IMR-90 (cell line): Measurements from ENCODE around the gene EFEMP2. TPM values are rescaled to one million over a fixed set of nuclear protein-coding genes. Genes with fewer than 3 reads are reported as not detected.

ENCODE experiments used
- ATAC-seq: fragments of 200-7000 bp; cut with Tn5 transposase; 2 replicates; pipeline ENCODE4 v1.9.1; 2020; ENCODE audit warnings: low read depth, mild to moderate bottlenecking, moderate library complexity
- BruUV-seq: library from RNA; stranded (reverse); fragments of 400-500 nt; replicated peaks from 2 replicates; lab custom pipeline; 2021; lab: Mats Ljungman, UMichigan
- CTCF ChIA-PET: fragments of 300-600 bp; formaldehyde crosslinking; extraction: SDS; loops from one replicate; lab custom pipeline; 2021; ENCODE audit warnings: antibody characterized with exemption; lab: Yijun Ruan, JAX
- POLR2A ChIA-PET: fragments of 300-600 bp; sonication (Branson Sonifier 250); formaldehyde crosslinking; loops from one replicate; lab custom pipeline; 2022; ENCODE audit warnings: antibody characterized with exemption; ENCODE audit not compliant: unreplicated experiment; lab: Charles Lee
- DNase-seq: peaks from one replicate; pipeline ENCODE4 v3.0.0; 2013
- H2AFZ ChIP-seq: replicated peaks from 2 replicates; pipeline ENCODE3; 2013; ENCODE audit warnings: low read length, mild to moderate bottlenecking; ENCODE audit not compliant: poor library complexity
- H2AK5ac ChIP-seq: 2 replicates; pipeline ENCODE4 v1.6.1; 2013; ENCODE audit warnings: low read depth, low read length, inconsistent platforms
- H2AK9ac ChIP-seq: replicated peaks from 2 replicates; pipeline ENCODE3; 2013; ENCODE audit warnings: mild to moderate bottlenecking, low read depth, low read length, moderate library complexity; ENCODE audit not compliant: poor library complexity
- H2BK120ac ChIP-seq: 2 replicates; pipeline ENCODE4 v1.6.1; 2013; ENCODE audit warnings: low read depth, low read length, inconsistent platforms
- H2BK15ac ChIP-seq: 3 replicates; pipeline ENCODE4 v1.6.1; 2013; ENCODE audit warnings: low read depth, low read length, inconsistent platforms
- H2BK20ac ChIP-seq: 2 replicates; pipeline ENCODE4 v1.6.1; 2013; ENCODE audit warnings: low read depth, mild to moderate bottlenecking, inconsistent platforms, low read length, moderate library complexity
- H2BK5ac ChIP-seq: 2 replicates; pipeline ENCODE4 v1.6.1; 2013; ENCODE audit warnings: mild to moderate bottlenecking, low read depth, low read length, inconsistent platforms; ENCODE audit not compliant: poor library complexity, severe bottlenecking
- H3K14ac ChIP-seq: replicated peaks from 2 replicates; pipeline ENCODE4 v1.6.1; 2013; ENCODE audit warnings: low read depth, low read length, inconsistent platforms
- H3K18ac ChIP-seq: 2 replicates; pipeline ENCODE4 v1.6.1; 2013; ENCODE audit warnings: low read depth, low read length, control low read depth
- H3K23ac ChIP-seq: 2 replicates; pipeline ENCODE4 v1.6.1; 2013; ENCODE audit warnings: low read depth, low read length, inconsistent platforms
- H3K27ac ChIP-seq: 2 replicates; pipeline ENCODE4 v1.5.1; 2013; ENCODE audit warnings: mild to moderate bottlenecking, control low read depth, low read length; ENCODE audit not compliant: insufficient read depth
- H3K27me3 ChIP-seq: 2 replicates; pipeline ENCODE4 v1.6.1; 2013; ENCODE audit warnings: low read length; ENCODE audit not compliant: control insufficient read depth, insufficient read depth
- H3K36me3 ChIP-seq: 2 replicates; pipeline ENCODE4 v1.6.1; 2013; ENCODE audit warnings: low read length, mixed read lengths; ENCODE audit not compliant: control insufficient read depth, insufficient read depth
- H3K4ac ChIP-seq: 2 replicates; pipeline ENCODE4 v1.6.1; 2013; ENCODE audit warnings: low read depth, low read length, inconsistent platforms
- H3K4me1 ChIP-seq: 2 replicates; pipeline ENCODE4 v1.6.1; 2013; ENCODE audit warnings: low read length, mixed read lengths; ENCODE audit not compliant: control insufficient read depth, insufficient read depth
- H3K4me2 ChIP-seq: 2 replicates; pipeline ENCODE4 v1.6.1; 2013; ENCODE audit warnings: low read depth, mild to moderate bottlenecking, control low read depth, low read length, moderate library complexity
- H3K4me3 ChIP-seq: 2 replicates; pipeline ENCODE4 v1.5.1; 2013; ENCODE audit warnings: low read depth, mild to moderate bottlenecking, control low read depth, low read length, moderate library complexity; ENCODE audit not compliant: insufficient read depth
- H3K56ac ChIP-seq: 2 replicates; pipeline ENCODE4 v1.6.1; 2013; ENCODE audit warnings: low read length, inconsistent platforms; ENCODE audit not compliant: insufficient read depth; ENCODE audit errors: extremely low read depth
- H3K79me1 ChIP-seq, 2 experiments: 2 replicates each; pipeline ENCODE4 v1.6.1; 2013; ENCODE audit warnings: low read length in 2 of 2, inconsistent platforms in 1 of 2, low read depth in 1 of 2
- H3K9ac ChIP-seq: 2 replicates; pipeline ENCODE4 v1.6.1; 2013; ENCODE audit warnings: low read depth, low read length, control low read depth
- H3K9me1 ChIP-seq: 2 replicates; pipeline ENCODE4 v1.6.1; 2013; ENCODE audit warnings: low read length, inconsistent platforms; ENCODE audit not compliant: insufficient read depth
- H3K9me3 ChIP-seq: 2 replicates; pipeline ENCODE4 v1.6.1; 2013; ENCODE audit warnings: low read length; ENCODE audit not compliant: control insufficient read depth, insufficient read depth
- H4K20me1 ChIP-seq: 2 replicates; pipeline ENCODE4 v1.6.1; 2013; ENCODE audit warnings: low read length, inconsistent platforms; ENCODE audit not compliant: insufficient read depth
- H4K5ac ChIP-seq: 2 replicates; pipeline ENCODE4 v1.6.1; 2013; ENCODE audit warnings: mild to moderate bottlenecking, low read depth, low read length, control low read depth
- H4K8ac ChIP-seq, 2 experiments: 2 replicates each; pipeline ENCODE4 v1.6.1; 2013; ENCODE audit warnings: low read depth in 2 of 2, low read length in 2 of 2, control low read depth in 1 of 2, inconsistent platforms in 1 of 2
- H4K91ac ChIP-seq: 2 replicates; pipeline ENCODE4 v1.6.1; 2013; ENCODE audit warnings: low read depth, low read length, inconsistent platforms; ENCODE audit not compliant: insufficient read depth
- CHD1 ChIP-seq: IDR thresholded peaks from 2 replicates; pipeline ENCODE4 v1.6.1; 2012; ENCODE audit warnings: low read depth, low read length, improper control_type of control experiment
- CTCF ChIP-seq: conservative IDR thresholded peaks from 2 replicates; pipeline ENCODE4 v1.5.1; 2012; ENCODE audit warnings: mild to moderate bottlenecking, low read depth, low read length, improper control_type of control experiment
- ELK1 ChIP-seq: fragments of 150-350 bp; IDR thresholded peaks from 2 replicates; pipeline ENCODE4 v1.6.1; 2016; ENCODE audit warnings: low read depth, mild to moderate bottlenecking, low read length, moderate library complexity, borderline replicate concordance
- MAZ ChIP-seq: IDR thresholded peaks from 2 replicates; pipeline ENCODE4 v1.6.1; 2012; ENCODE audit warnings: low read depth, mild to moderate bottlenecking, low read length, improper control_type of control experiment, moderate library complexity, borderline replicate concordance
- MXI1 ChIP-seq: IDR thresholded peaks from 2 replicates; pipeline ENCODE4 v1.6.1; 2012; ENCODE audit warnings: low read depth, mild to moderate bottlenecking, low read length, moderate library complexity, borderline replicate concordance
- POLR2A ChIP-seq: IDR thresholded peaks from 2 replicates; pipeline ENCODE4 v1.6.1; 2012; ENCODE audit warnings: mild to moderate bottlenecking, low read depth, low read length
- RAD21 ChIP-seq: IDR thresholded peaks from 2 replicates; pipeline ENCODE4 v1.6.1; 2012; ENCODE audit warnings: low read length, improper control_type of control experiment
- RCOR1 ChIP-seq: IDR thresholded peaks from 2 replicates; pipeline ENCODE4 v1.6.1; 2012; ENCODE audit warnings: mild to moderate bottlenecking, low read length, improper control_type of control experiment; ENCODE audit not compliant: insufficient replicate concordance
- USF2 ChIP-seq: fragments of 150-350 bp; IDR thresholded peaks from 2 replicates; pipeline ENCODE4 v1.6.1; 2017; ENCODE audit warnings: mild to moderate bottlenecking, antibody characterized with exemption, low read length, low read depth
- WGBS, 2 experiments: methylation state at CpG; one replicate each; pipeline versions ENCODE4 v1.1.5 to v1.1.7; 2013; ENCODE audit warnings: missing lambda C conversion rate in 2 of 2; ENCODE audit not compliant: insufficient read length in 1 of 2; ENCODE audit errors: extremely low coverage in 2 of 2; 5-methylcytosine and 5-hydroxymethylcytosine counted together
- dilution Hi-C: fragments of 300-500 bp; cut with HindIII; formaldehyde crosslinking; loops from one replicate; pipeline ENCODE4 v1.14.3; 2018; ENCODE audit warnings: low sequenced_read_pairs; ENCODE audit not compliant: unreplicated experiment
- in situ Hi-C: fragments of 300-500 bp; cut with MboI; formaldehyde crosslinking; loops from 3 replicates; pipeline ENCODE4 v1.14.3; 2019; ENCODE audit warnings: low sequenced_read_pairs, inconsistent platforms, mixed read lengths
- intact Hi-C: fragments of 100-400 bp; cut with micrococcal nuclease; formaldehyde crosslinking; loops from 2 replicates; pipeline ENCODE4 v1.10.0; 2022
- polyA plus RNA-seq, 3 experiments: library from polyadenylated mRNA; depleted of rRNA; stranded (reverse); fragments of >200 nt; gene quantifications; 2 replicates each; pipeline ENCODE4 v1.2.3, GENCODE V29; 2012; ENCODE audit warnings: low replicate concordance in 1 of 3
- total RNA-seq: library from RNA; depleted of rRNA; stranded (reverse); fragments of >200 nt; gene quantifications from 2 replicates; pipeline ENCODE4 v1.2.3, GENCODE V29; 2012

Gene EFEMP2
- total and polyA plus RNA-seq, 2 of the 4 experiments (the other 2 are of a cell fraction): 62.7 to 431 TPM

- CTCF ChIA-PET: no interaction called here
- peak overlapping the region; percentile 77 for H3K9ac ChIP-seq
- H4K5ac ChIP-seq: peak overlapping the region; percentile 45
- 0% methylated on average over 28 of the region's 57 CpGs; no CpG with 5 or more reads in 1 of the 2 experiments for WGBS, 2 experiments
- ATAC-seq (peak; percentile 3), DNase-seq (peak; percentile 52)
- H3K36me3 ChIP-seq: peaks cover 51% of the 10 kb centered on the region
- no peaks in the 10 kb centered on the region for H3K27me3 ChIP-seq
- peak overlapping the region; percentile 93 for H3K14ac ChIP-seq
- peak overlapping the region; percentile 89 for H3K4me3 ChIP-seq
- peak; percentile 87; the same call in 1 of the 2 replicates for TF ChIP-seq MXI1
- TF ChIP-seq MAZ: 0 out of 2 replicates have a peak, but pooled peaks have one; percentile 55
- TF ChIP-seq POLR2A: no peak
- no peak for TF ChIP-seq RCOR1
- no peak for TF ChIP-seq CTCF
- TF ChIP-seq USF2: peak; percentile 91
- no peak for TF ChIP-seq ELK1
- 0 out of 2 replicates have a peak, but pooled peaks have one; percentile 5 for TF ChIP-seq RAD21
- TF ChIP-seq CHD1: 0 out of 2 replicates have a peak, but pooled peaks have one; percentile 60
- peak overlapping the region; percentile 51 for H2AFZ ChIP-seq
- H2AK5ac ChIP-seq: peak overlapping the region; percentile 81; the same call in 1 of the 2 replicates
- intact Hi-C loops (loop anchor here (1.0 kb wide), 1 partner anchor 31 kb away; the partner anchor contains the start of gene FIBP), in situ Hi-C loops (no loop called here), dilution Hi-C loops (no loop called here)
- BruUV-seq: no TSS peak
- peak overlapping the region; percentile 19; the same call in 1 of the 2 replicates for H3K18ac ChIP-seq
- peak overlapping the region; percentile 89 for H3K4ac ChIP-seq
- H3K23ac ChIP-seq: peak overlapping the region; percentile 90
- H3K4me2 ChIP-seq: peak overlapping the region; percentile 81
- H2BK20ac ChIP-seq: no peak overlapping the region
- peaks cover 11% of the 10 kb centered on the region for H3K4me1 ChIP-seq
- H3K9me1 ChIP-seq: peaks cover 33% of the 10 kb centered on the region
- H3K56ac ChIP-seq: peak overlapping the region; percentile 29
- no peak overlapping the region for H2BK120ac ChIP-seq
- no peak overlapping the region for H2BK15ac ChIP-seq
- peak overlapping the region; percentile 80; the same call in 1 of the 2 replicates for H4K91ac ChIP-seq
- H2BK5ac ChIP-seq: peak overlapping the region; percentile 81
- peak overlapping the region in 1 of 2 experiments; percentile 46; a peak in 1 of 4 replicates for H4K8ac ChIP-seq
- POLR2A ChIA-PET: no interaction called here
- peaks cover 25 to 70% of the 10 kb centered on the region in 2 experiments for H3K79me1 ChIP-seq
- peak overlapping the region; percentile 100 for H2AK9ac ChIP-seq
- H3K9me3 ChIP-seq: no peaks in the 10 kb centered on the region
- peaks cover 64% of the 10 kb centered on the region for H4K20me1 ChIP-seq
- H3K27ac ChIP-seq: peak overlapping the region; percentile 93
Measured at GRCh38 chr11:65856689-65857499, 15.7 kb downstream of the EFEMP2 start.
